Measurements from ENCODE around the gene LYZL6. TPM values are rescaled to one million over a fixed set of nuclear protein-coding genes. Genes with fewer than 3 reads are reported as not detected.

Gene LYZL6
- total RNA-seq, 1 experiment from 2014 or later = not detected

DNA sequence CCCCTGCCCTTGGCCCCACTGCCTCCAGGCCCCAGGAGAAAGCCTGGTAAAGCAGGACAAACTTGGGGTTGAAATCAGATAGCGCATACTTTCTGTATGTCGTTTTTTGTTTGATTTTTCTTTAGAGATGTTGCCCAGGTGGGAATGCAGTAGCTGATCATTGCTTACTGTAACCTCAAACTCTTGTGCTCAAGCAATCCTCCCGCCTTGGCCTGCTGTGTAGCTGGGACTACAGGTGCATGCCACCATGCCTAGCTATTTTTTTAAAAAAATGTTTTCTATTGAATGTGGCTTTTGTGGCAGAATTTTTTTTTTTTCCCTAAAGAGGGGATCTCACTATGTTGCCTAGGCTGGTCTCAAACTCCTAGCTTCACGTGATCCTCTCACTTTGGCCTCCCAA is 52.2 kb downstream of the LYZL6 start (continued):
- TF ChIP-seq, protein P1, sequence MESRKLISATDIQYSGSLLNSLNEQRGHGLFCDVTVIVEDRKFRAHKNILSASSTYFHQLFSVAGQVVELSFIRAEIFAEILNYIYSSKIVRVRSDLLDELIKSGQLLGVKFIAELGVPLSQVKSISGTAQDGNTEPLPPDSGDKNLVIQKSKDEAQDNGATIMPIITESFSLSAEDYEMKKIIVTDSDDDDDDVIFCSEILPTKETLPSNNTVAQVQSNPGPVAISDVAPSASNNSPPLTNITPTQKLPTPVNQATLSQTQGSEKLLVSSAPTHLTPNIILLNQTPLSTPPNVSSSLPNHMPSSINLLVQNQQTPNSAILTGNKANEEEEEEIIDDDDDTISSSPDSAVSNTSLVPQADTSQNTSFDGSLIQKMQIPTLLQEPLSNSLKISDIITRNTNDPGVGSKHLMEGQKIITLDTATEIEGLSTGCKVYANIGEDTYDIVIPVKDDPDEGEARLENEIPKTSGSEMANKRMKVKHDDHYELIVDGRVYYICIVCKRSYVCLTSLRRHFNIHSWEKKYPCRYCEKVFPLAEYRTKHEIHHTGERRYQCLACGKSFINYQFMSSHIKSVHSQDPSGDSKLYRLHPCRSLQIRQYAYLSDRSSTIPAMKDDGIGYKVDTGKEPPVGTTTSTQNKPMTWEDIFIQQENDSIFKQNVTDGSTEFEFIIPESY (IDR thresholded peaks at IDR 0.05; ENCODE audit: extremely low read depth, insufficient replicate concordance, low read length) = no peak
- TF ChIP-seq ZNF274 (IDR thresholded peaks at IDR 0.05; ENCODE audit: low read depth, low read length) (no peak), JUND (IDR thresholded peaks at IDR 0.05) (no peak), CBX3 (IDR thresholded peaks at IDR 0.05; ENCODE audit: low read depth) (no peak), SP1 (IDR thresholded peaks at IDR 0.05; ENCODE audit: low read depth) (no peak), POLR2AphosphoS5 (IDR thresholded peaks at IDR 0.05; ENCODE audit: low read depth, low read length) (no peak), YY1 (IDR thresholded peaks at IDR 0.05; ENCODE audit: extremely low read depth, insufficient replicate concordance, low read depth, low read length) (no peak), CEBPB (IDR thresholded peaks at IDR 0.05; ENCODE audit: low read depth) (no peak), SRF (IDR thresholded peaks at IDR 0.05; ENCODE audit: low read depth) (no peak), EZH2phosphoT487 (IDR thresholded peaks at IDR 0.05; ENCODE audit: borderline replicate concordance) (no peak)

DNA sequence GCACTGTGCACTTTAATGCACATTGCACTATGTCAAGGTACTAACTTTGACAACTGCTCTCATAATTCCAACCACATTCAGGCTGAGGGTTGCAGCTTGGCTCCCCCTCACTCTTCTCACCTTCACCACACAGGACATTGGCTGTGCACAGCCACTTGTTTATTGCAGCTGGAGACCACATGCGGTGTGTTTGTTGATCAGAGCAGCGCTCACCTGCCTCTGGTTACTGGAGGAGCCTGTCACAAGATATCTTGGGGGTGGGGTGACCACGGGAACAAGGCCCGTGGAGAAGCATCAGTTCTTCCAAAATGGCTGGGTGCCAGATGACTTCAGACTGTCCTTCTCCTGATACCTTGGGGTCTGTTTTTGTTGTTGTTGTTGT is 52.7 kb downstream of the LYZL6 start:
- H2AFZ ChIP-seq (ENCODE audit: low read depth, low read length, poor library complexity, severe bottlenecking) = no peak overlapping the region
- no peaks in the 10 kb centered on the region for H3K79me2 ChIP-seq (ENCODE audit: insufficient read depth, low read length)
- no peaks in the 10 kb centered on the region for H3K27me3 ChIP-seq (ENCODE audit: insufficient read depth, low read length)
- H3K4me3 ChIP-seq (replicated peaks in 1 of 2; ENCODE audit: low read depth in 1 of 2, low read length in 2 of 2) = no peak overlapping the region
- no TSS peak for BruUV-seq (replicated peaks)
- DNase-seq (ENCODE audit: low read depth, low spot score) (no peak), ATAC-seq (no peak)
- H4K20me1 ChIP-seq (ENCODE audit: insufficient read depth) = no peaks in the 10 kb centered on the region
- H3K9me2 ChIP-seq (ENCODE audit: insufficient read depth) = no peaks in the 10 kb centered on the region
- TF ChIP-seq, protein P1 (IDR thresholded peaks at IDR 0.05; ENCODE audit: extremely low read depth, insufficient replicate concordance, low read length) = no peak
- TF ChIP-seq POLR2A (IDR thresholded peaks at IDR 0.05; ENCODE audit: borderline replicate concordance, extremely low read depth, insufficient read depth, insufficient read length) (no peak), SP1 (IDR thresholded peaks at IDR 0.05; ENCODE audit: low read depth) (no peak)
- H3K27ac ChIP-seq (ENCODE audit: low read depth, low read length) = no peak overlapping the region
- no peak overlapping the region for H3K9ac ChIP-seq (ENCODE audit: low read length)
- POLR2A ChIA-PET = no interaction called here
- H3K36me3 ChIP-seq (ENCODE audit: control insufficient read depth in 1 of 2, insufficient read depth in 2 of 2, low read length in 2 of 2) = no peaks in the 10 kb centered on the region
- H3K4me2 ChIP-seq (ENCODE audit: low read length) = no peak overlapping the region
- CTCF ChIA-PET = no interaction called here
- RAD21 ChIA-PET (ENCODE audit: low non-redundant PET in 1 of 2, low total read pairs in 2 of 2, uncharacterized antibody in 2 of 2, unreplicated experiment in 2 of 2) = interaction anchor here in 1 of 2 experiments (0.7 kb wide), 1 partner anchor 114 kb away, joined by 5 read pairs; no protein-coding TSS in a partner anchor
- intact Hi-C loops (cut with micrococcal nuclease) = no loop called here
- H3K9me3 ChIP-seq (ENCODE audit: control insufficient read depth in 1 of 2, insufficient read depth in 1 of 2, low read depth in 1 of 2, low read length in 2 of 2) = no peaks in the 10 kb centered on the region
- no peaks in the 10 kb centered on the region for H3K4me1 ChIP-seq (ENCODE audit: control insufficient read depth in 1 of 2, insufficient read depth in 2 of 2, low read length in 2 of 2)
